ENCODE results near the gene RNF41. TPM values are rescaled to one million over a fixed set of nuclear protein-coding genes. Genes with fewer than 3 reads are reported as not detected.

Gene RNF41
- total and polyA plus RNA-seq, 4 donors = 18.1 to 54.6 (median 45.1) TPM

DNA sequence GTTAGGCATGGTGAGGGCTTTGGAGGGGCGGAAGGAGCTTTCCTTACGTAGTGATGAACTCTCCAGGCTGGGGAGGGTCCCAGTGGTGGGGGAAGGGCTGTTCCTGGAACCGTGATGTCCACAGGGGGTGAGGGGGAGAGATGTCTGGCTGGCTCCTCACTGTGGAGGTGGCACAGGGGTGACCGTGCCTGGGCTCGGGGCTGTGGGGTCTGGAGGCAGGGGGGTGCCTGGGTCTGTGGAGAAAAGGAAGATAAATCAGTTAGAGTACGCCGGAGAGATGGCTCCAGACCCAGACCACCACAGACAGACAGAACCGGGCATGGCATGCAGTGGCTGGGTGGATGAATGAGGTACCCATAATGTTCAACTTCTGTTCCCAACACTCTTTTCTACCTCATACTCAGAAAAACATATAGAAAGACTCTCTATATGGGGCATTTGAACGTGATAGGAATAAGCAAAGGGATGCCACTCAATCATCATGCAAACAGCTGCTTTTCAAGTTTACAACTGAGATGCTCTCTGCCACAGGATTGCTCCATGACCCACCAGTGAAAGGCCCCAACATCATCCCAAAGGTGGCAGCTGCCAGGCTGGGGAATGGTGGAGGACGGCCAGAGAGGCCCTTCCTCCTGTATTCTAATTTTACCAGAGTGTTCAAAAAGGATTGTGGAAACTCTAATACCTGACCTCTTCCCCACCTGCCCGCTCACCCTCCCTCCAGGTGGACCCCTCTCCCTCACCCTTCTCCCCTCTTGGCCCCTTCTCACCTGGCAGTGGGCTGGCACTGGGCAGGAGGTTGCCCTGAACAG is 58.0 kb downstream of the RNF41 start:
- no peak overlapping the region for H3K4me3 ChIP-seq
- no peak overlapping the region for H3K27ac ChIP-seq (ENCODE audit: low read depth in 1 of 2, low read length in 1 of 2)
- no peaks in the 10 kb centered on the region for H3K27me3 ChIP-seq (ENCODE audit: control insufficient read depth in 3 of 3, insufficient read depth in 3 of 3, low read length in 2 of 3)
- H3K36me3 ChIP-seq (ENCODE audit: control insufficient read depth in 4 of 4, insufficient read depth in 4 of 4, low read length in 4 of 4) = peaks cover 17 to 66% (median 64%) of the 10 kb centered on the region in 4 donors
- 72 to 81% methylated on average over 11 of the region's 11 CpGs for WGBS, 2 donors
- H3K9me3 ChIP-seq (ENCODE audit: control insufficient read depth in 4 of 4, insufficient read depth in 3 of 4, low read length in 3 of 4) = no peaks in the 10 kb centered on the region
- no peak for DNase-seq
- H3K9ac ChIP-seq (ENCODE audit: insufficient read depth in 1 of 2, low read length in 2 of 2) = no peak overlapping the region
- H3K4me1 ChIP-seq (ENCODE audit: control insufficient read depth in 5 of 5, insufficient read depth in 5 of 5, low read length in 5 of 5) = peaks cover 0 to 18% (median 15%) of the 10 kb centered on the region in 5 donors
- ATAC-seq (ENCODE audit: insufficient read depth, low FRiP score) = no peak
- TF ChIP-seq CTCF (IDR thresholded peaks at IDR 0.05; ENCODE audit: control extremely low read depth, extremely low read depth) = no peak

- DNase-seq (no peak), ATAC-seq (ENCODE audit: insufficient read depth, low FRiP score) (no peak)
- Histone ChIP-seq H3K27ac (ENCODE audit: low read depth in 1 of 2, low read length in 1 of 2) (peak overlapping the region in 1 of 2 donors; percentile 13), H3K9ac (ENCODE audit: insufficient read depth in 1 of 2, low read length in 2 of 2) (no peak overlapping the region), H3K4me1 (ENCODE audit: control insufficient read depth in 5 of 5, insufficient read depth in 5 of 5, low read length in 5 of 5) (peaks cover 0 to 18% (median 15%) of the 10 kb centered on the region in 5 donors), H3K4me3 (no peak overlapping the region), H3K36me3 (ENCODE audit: control insufficient read depth in 4 of 4, insufficient read depth in 4 of 4, low read length in 4 of 4) (peaks cover 14 to 67% (median 57%) of the 10 kb centered on the region in 4 donors), H3K27me3 (ENCODE audit: control insufficient read depth in 3 of 3, insufficient read depth in 3 of 3, low read length in 2 of 3) (no peaks in the 10 kb centered on the region), H3K9me3 (ENCODE audit: control insufficient read depth in 4 of 4, insufficient read depth in 3 of 4, low read length in 3 of 4) (no peaks in the 10 kb centered on the region)
- 68 to 73% methylated on average over 11 of the region's 11 CpGs for WGBS, 2 donors
- TF ChIP-seq CTCF (IDR thresholded peaks at IDR 0.05; ENCODE audit: control extremely low read depth, extremely low read depth) = no peak
These were observed 59.0 kb downstream of the RNF41 start for GRCh38 chr12:56162468-56163290.

DNA sequence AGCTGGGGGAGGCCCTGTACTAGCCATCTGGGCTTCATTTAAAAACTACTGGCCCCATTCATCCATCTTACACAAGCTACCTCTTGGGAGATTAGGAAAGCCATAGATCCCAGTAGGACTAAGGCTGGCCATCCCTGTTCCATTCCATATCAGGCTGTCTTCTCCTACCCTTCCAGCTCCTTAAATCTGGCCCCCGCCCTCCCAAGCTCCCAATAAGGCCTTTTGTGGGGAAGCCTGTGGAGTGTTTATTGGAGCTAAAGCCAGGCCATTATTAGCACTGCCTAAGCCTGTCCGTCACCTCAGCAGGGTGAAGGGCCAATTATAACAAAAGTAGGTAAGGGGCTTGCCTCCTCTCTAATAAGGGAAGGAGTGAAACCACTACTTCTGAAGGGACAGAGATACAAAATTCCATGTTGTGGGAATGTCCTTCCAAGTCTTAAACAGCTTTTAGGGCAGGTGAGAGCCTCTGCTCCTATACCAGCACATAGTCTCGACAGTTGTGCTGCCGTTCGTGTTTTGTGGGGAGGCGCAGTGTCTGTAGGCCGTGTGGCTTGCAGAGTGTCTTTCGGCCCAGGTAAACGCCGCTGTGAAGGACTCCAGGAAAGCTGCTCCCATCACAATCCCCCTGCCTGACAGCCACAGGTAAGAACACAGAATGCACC is 59.9 kb downstream of the RNF41 start:
- no peaks in the 10 kb centered on the region for H3K9me3 ChIP-seq (ENCODE audit: control insufficient read depth in 4 of 4, insufficient read depth in 3 of 4, low read length in 3 of 4)
- DNase-seq (no peak), ATAC-seq (ENCODE audit: insufficient read depth, low FRiP score) (no peak)
- peak overlapping the region in 1 of 2 donors; percentile 12 for H3K27ac ChIP-seq (ENCODE audit: low read depth in 1 of 2, low read length in 1 of 2)
- H3K4me3 ChIP-seq = no peak overlapping the region
- TF ChIP-seq CTCF (IDR thresholded peaks at IDR 0.05; ENCODE audit: control extremely low read depth, extremely low read depth) = no peak
- 75 to 83% methylated on average over 10 of the region's 10 CpGs for WGBS, 2 donors
- H3K4me1 ChIP-seq (ENCODE audit: control insufficient read depth in 5 of 5, insufficient read depth in 5 of 5, low read length in 5 of 5) = peaks cover 0 to 23% (median 17%) of the 10 kb centered on the region in 5 donors
- H3K9ac ChIP-seq (ENCODE audit: insufficient read depth in 1 of 2, low read length in 2 of 2) = no peak overlapping the region
- H3K36me3 ChIP-seq (ENCODE audit: control insufficient read depth in 4 of 4, insufficient read depth in 4 of 4, low read length in 4 of 4) = peaks cover 10 to 62% (median 53%) of the 10 kb centered on the region in 4 donors
- H3K27me3 ChIP-seq (ENCODE audit: control insufficient read depth in 3 of 3, insufficient read depth in 3 of 3, low read length in 2 of 3) = no peaks in the 10 kb centered on the region

Data from lung (tissue), 12 donors.